Fibroblast of villous mesenchyme (primary cell): ENCODE measurements around the gene VRK1. TPM values are rescaled to one million over a fixed set of nuclear protein-coding genes. Genes with fewer than 3 reads are reported as not detected.

Experiments used
- DNase-seq: peaks from one replicate; pipeline ENCODE4 v3.0.0-alpha.2; 2010; ENCODE audit warnings: low read depth
- H3K4me3 ChIP-seq: 2 replicates; pipeline ENCODE4 v1.5.1; 2011; ENCODE audit warnings: low read depth, mild to moderate bottlenecking, low read length
- total RNA-seq: library from RNA; depleted of rRNA; stranded (reverse); fragments of >200 nt; gene quantifications from 2 replicates; pipeline ENCODE4 v1.2.3, GENCODE V29; 2012
- TF ChIP-seq, protein P1 (sequence below): IDR thresholded peaks from 2 replicates; pipeline ENCODE4 v1.5.1; 2012; ENCODE audit warnings: low read depth, mild to moderate bottlenecking, low read length; ENCODE audit not compliant: insufficient read depth

Gene VRK1
- total RNA-seq, 1 donor: 47.1 TPM

DNA sequence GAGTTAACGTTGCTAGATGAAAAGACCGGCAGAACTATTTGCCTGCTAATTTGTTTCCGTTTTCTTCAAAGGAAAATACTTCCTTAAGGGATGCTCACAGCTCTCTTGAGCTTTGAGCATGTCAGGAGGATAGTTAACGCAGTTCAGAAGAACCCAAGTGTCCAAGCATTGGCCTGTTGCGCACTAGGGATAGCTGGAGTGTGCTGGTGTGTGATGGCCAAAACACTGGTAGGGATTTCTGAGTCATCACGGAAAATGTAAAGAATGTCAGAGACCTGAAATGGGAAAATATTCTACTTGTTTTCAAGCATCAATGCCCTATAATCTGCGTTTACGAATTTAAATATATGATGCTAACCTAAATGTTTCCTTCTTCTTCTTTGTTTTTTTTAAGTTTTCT, 97.8 kb downstream of the VRK1 start:
- DNase-seq: no peak
- TF ChIP-seq, protein P1, sequence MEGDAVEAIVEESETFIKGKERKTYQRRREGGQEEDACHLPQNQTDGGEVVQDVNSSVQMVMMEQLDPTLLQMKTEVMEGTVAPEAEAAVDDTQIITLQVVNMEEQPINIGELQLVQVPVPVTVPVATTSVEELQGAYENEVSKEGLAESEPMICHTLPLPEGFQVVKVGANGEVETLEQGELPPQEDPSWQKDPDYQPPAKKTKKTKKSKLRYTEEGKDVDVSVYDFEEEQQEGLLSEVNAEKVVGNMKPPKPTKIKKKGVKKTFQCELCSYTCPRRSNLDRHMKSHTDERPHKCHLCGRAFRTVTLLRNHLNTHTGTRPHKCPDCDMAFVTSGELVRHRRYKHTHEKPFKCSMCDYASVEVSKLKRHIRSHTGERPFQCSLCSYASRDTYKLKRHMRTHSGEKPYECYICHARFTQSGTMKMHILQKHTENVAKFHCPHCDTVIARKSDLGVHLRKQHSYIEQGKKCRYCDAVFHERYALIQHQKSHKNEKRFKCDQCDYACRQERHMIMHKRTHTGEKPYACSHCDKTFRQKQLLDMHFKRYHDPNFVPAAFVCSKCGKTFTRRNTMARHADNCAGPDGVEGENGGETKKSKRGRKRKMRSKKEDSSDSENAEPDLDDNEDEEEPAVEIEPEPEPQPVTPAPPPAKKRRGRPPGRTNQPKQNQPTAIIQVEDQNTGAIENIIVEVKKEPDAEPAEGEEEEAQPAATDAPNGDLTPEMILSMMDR: no peak
- no peak overlapping the region for H3K4me3 ChIP-seq

DNA sequence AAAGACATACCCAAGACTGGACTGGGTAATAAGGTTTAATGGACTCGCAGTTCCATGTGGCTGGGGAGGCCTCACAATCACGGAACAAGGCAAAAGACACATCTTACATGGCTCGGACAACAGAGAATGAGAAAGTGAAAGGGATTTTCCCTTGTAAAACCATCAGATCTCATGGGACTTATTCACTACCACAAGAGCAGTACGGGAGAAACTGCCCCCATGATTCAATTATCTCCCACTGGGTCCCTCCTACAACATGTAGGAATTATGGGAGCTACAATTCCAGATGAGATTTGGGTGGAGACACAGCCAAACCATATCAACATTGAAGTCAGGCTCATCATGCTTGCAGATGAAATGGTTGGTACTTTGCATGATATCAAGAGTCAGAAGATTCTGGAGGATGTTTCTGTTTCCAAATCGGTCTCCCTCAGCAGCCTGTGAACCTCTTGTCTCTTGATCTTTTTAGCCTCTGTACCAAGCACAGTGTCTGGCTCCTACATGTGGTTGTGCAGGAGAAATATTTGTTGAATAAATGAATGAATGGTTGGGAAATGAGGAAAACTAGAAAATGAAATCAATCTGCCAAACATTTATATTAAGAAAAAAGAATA, 98.6 kb downstream of the VRK1 start:
- no peak overlapping the region for H3K4me3 ChIP-seq
- TF ChIP-seq, protein P1: no peak
- no peak for DNase-seq

DNA sequence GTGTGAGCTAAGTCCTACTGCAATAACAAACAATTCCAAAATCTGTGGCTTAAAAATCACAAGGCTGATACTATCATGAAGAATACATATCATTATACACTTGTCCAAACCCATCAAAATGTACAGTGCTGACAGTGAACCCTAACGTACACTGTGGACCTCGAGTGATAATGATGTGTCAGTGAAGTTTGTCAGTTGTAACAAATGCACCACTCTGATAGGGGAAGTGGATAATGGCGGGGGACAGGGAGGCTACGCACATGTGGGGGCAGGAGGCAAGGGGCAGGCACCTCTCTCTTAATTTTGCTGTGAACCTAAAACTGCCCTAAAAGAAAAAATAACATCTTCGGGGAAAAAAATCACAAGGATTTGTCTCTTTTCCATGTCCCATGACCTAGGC, 100.0 kb downstream of the VRK1 start:
- TF ChIP-seq, protein P1: no peak
- no peak overlapping the region for H3K4me3 ChIP-seq
- no peak for DNase-seq

- TF ChIP-seq, protein P1: no peak
- no peak overlapping the region for H3K4me3 ChIP-seq
- DNase-seq: no peak
Measured at GRCh38 chr14:96901227-96901626, 104.0 kb downstream of the VRK1 start.

DNA sequence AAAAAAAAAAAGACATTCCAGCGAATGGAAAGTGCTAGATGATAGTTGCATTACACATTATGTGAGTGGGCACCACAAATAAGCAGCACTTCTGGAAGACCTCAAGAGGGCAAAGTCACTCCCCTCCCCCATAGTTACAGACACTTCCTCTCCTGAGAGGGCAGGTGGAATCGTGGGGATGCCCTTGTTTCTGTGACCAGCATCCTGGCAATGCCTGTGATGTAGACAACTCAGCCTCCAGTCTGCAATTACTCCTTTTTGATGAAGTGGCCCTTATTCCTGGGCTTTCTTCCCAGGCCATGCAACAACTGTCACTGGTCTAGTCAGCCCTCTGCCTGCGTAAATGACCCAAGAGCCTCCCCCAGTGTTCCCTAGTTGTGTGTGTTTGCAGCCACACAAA, 104.8 kb downstream of the VRK1 start:
- TF ChIP-seq, protein P1: no peak
- H3K4me3 ChIP-seq: no peak overlapping the region
- DNase-seq: no peak

GRCh38 chr14:96903444-96904023, 106.4 kb downstream of the VRK1 start:
- no peak for DNase-seq
- H3K4me3 ChIP-seq: no peak overlapping the region
- TF ChIP-seq, protein P1: no peak

- H3K4me3 ChIP-seq: no peak overlapping the region
- TF ChIP-seq, protein P1: no peak
- DNase-seq: no peak
Measured at GRCh38 chr14:96904201-96904600, 107.0 kb downstream of the VRK1 start.
